Measurements from ENCODE around the gene MBD3. TPM values are rescaled to one million over a fixed set of nuclear protein-coding genes. Genes with fewer than 3 reads are reported as not detected.

The MBD3 gene
- total RNA-seq, 1 donor from 2014 or later, result 75.3 TPM

GRCh38 chr19:1558552-1558951 is 34.1 kb downstream of the MBD3 start:
- TF ChIP-seq CTCF (IDR thresholded peaks at IDR 0.05; ENCODE audit: insufficient read depth, low read length, severe bottlenecking), result no peak
- Histone ChIP-seq H3K27me3 (ENCODE audit: control insufficient read depth, insufficient read depth, low read length) (no peaks in the 10 kb centered on the region), H3K4me3 (ENCODE audit: low read depth, low read length) (no peak overlapping the region), H3K36me3 (ENCODE audit: control insufficient read depth, insufficient read depth, low read length) (peaks cover 2% of the 10 kb centered on the region)
- DNase-seq (ENCODE audit: low read depth) (no peak), FAIRE-seq (no peak)

GRCh38 chr19:1556390-1557070 is 36.1 kb downstream of the MBD3 start:
- H3K36me3 ChIP-seq (ENCODE audit: control insufficient read depth, insufficient read depth, low read length), result peaks cover 2% of the 10 kb centered on the region
- DNase-seq (ENCODE audit: low read depth) (no peak), FAIRE-seq (no peak)
- H3K4me3 ChIP-seq (ENCODE audit: low read depth, low read length), result no peak overlapping the region
- no peaks in the 10 kb centered on the region for H3K27me3 ChIP-seq (ENCODE audit: control insufficient read depth, insufficient read depth, low read length)
- TF ChIP-seq CTCF (IDR thresholded peaks at IDR 0.05; ENCODE audit: insufficient read depth, low read length, severe bottlenecking), result no peak

GRCh38 chr19:1555487-1556389 is 36.9 kb downstream of the MBD3 start:
- no peak for DNase-seq (ENCODE audit: low read depth)
- FAIRE-seq, result no peak
- Histone ChIP-seq H3K27me3 (ENCODE audit: control insufficient read depth, insufficient read depth, low read length) (no peaks in the 10 kb centered on the region), H3K4me3 (ENCODE audit: low read depth, low read length) (no peak overlapping the region), H3K36me3 (ENCODE audit: control insufficient read depth, insufficient read depth, low read length) (peaks cover 2% of the 10 kb centered on the region)
- no peak for TF ChIP-seq CTCF (IDR thresholded peaks at IDR 0.05; ENCODE audit: insufficient read depth, low read length, severe bottlenecking)

GRCh38 chr19:1554968-1555367 is 37.7 kb downstream of the MBD3 start:
- Histone ChIP-seq H3K36me3 (ENCODE audit: control insufficient read depth, insufficient read depth, low read length) (peaks cover 2% of the 10 kb centered on the region), H3K4me3 (ENCODE audit: low read depth, low read length) (no peak overlapping the region), H3K27me3 (ENCODE audit: control insufficient read depth, insufficient read depth, low read length) (no peaks in the 10 kb centered on the region)
- no peak for TF ChIP-seq CTCF (IDR thresholded peaks at IDR 0.05; ENCODE audit: insufficient read depth, low read length, severe bottlenecking)
- no peak for DNase-seq (ENCODE audit: low read depth)
- no peak for FAIRE-seq

- FAIRE-seq (no peak), DNase-seq (ENCODE audit: low read depth) (no peak)
- no peak overlapping the region for H3K4me3 ChIP-seq (ENCODE audit: low read depth, low read length)
- no peak for TF ChIP-seq CTCF (IDR thresholded peaks at IDR 0.05; ENCODE audit: insufficient read depth, low read length, severe bottlenecking)
- no peaks in the 10 kb centered on the region for H3K27me3 ChIP-seq (ENCODE audit: control insufficient read depth, insufficient read depth, low read length)
- peaks cover 2% of the 10 kb centered on the region for H3K36me3 ChIP-seq (ENCODE audit: control insufficient read depth, insufficient read depth, low read length)
Measured at GRCh38 chr19:1553415-1553814, 39.2 kb downstream of the MBD3 start.
